SJSA1 (cell line): ENCODE results near the gene PHF3. TPM values are rescaled to one million over a fixed set of nuclear protein-coding genes. Genes with fewer than 3 reads are reported as not detected.
"Not testable (repeated sequence)": the region's sequence is repeated elsewhere in the genome, so short reads cannot be mapped to it uniquely, and the experiment has no call there.

ENCODE experiments used
- DNase-seq, 2 experiments: peaks; one replicate each; pipeline ENCODE4 v3.0.0-alpha.2; 2015 to 2020; ENCODE audit warnings: low spot score in 2 of 2, low read depth in 1 of 2
- H3K27ac ChIP-seq: fragments of 250-450 bp; sonication (Bioruptor Pico); 2 replicates; pipeline ENCODE4 v1.5.1; 2020; ENCODE audit warnings: mild to moderate bottlenecking, moderate library complexity
- H3K27me3 ChIP-seq: fragments of 250-450 bp; sonication (Bioruptor Pico); replicated peaks from 2 replicates; pipeline ENCODE4 v1.5.1; 2020; ENCODE audit warnings: mild to moderate bottlenecking, moderate library complexity
- H3K36me3 ChIP-seq: fragments of 250-450 bp; sonication (Bioruptor Pico); 2 replicates; pipeline ENCODE4 v1.5.1; 2020; ENCODE audit warnings: mild to moderate bottlenecking
- H3K4me1 ChIP-seq: fragments of 250-450 bp; sonication (Bioruptor Pico); replicated peaks from 2 replicates; pipeline ENCODE4 v1.6.1; 2021; ENCODE audit warnings: mild to moderate bottlenecking
- H3K4me3 ChIP-seq: fragments of 250-450 bp; sonication (Bioruptor Pico); 2 replicates; pipeline ENCODE4 v1.5.1; 2020; ENCODE audit warnings: mild to moderate bottlenecking
- H3K9me3 ChIP-seq: fragments of 250-450 bp; sonication (Bioruptor Pico); replicated peaks from 2 replicates; pipeline ENCODE4 v1.5.1; 2020; ENCODE audit warnings: mild to moderate bottlenecking
- total RNA-seq: library from RNA; depleted of rRNA; stranded (reverse); fragments of >200 nt; shearing (Covaris generic); gene quantifications from 2 replicates; pipeline ENCODE4 v1.2.3, GENCODE V29; 2014

The PHF3 gene
- total RNA-seq, 1 experiment from 2014 or later, result 34.0 TPM

DNA sequence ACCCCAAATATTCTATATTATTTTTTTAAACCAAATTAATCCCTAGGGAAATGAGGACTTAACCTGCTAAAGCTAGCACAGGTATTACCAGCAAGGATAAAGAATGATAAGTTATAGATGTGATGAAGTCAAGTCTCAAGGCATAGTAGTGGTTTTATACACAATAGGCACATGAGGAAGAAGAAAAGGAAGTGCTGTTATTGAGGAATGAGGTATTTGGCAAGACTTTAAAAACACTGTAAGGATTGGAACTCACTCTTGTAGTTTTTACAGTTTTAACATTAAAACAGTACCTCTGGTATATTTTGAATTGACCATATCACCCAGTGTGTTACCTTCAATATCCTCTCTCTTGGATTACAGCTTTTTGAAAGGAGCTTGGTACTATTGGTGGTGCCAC lies 54.6 kb downstream of the PHF3 start:
- H3K27me3 ChIP-seq, result no peaks in the 10 kb centered on the region
- no peaks in the 10 kb centered on the region for H3K9me3 ChIP-seq
- H3K36me3 ChIP-seq, result peaks cover 7% of the 10 kb centered on the region
- no peak overlapping the region for H3K27ac ChIP-seq
- no peak for DNase-seq
- no peak overlapping the region for H3K4me3 ChIP-seq
- no peaks in the 10 kb centered on the region for H3K4me1 ChIP-seq

DNA sequence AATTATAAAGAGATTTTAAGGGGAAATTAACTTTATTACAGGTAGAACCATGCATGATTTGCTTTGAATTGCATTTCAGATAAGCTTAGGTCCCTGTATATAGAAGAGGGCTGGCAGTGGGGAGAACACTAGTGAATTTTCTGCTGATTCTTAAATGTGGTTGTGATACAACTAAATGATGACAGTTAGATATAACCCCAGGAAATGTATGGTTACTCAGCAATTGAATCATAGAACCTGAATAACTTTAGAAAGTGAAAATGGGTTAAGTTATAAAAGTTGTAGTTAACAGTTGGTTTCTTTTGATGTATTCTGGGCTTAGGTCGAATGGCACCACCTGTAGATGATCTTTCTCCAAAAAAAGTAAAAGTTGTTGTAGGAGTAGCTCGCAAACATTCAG lies 70.1 kb downstream of the PHF3 start:
- H3K36me3 ChIP-seq, result peaks cover 53% of the 10 kb centered on the region
- no peaks in the 10 kb centered on the region for H3K4me1 ChIP-seq
- no peak for DNase-seq
- H3K9me3 ChIP-seq, result no peaks in the 10 kb centered on the region
- H3K27ac ChIP-seq, result no peak overlapping the region
- no peaks in the 10 kb centered on the region for H3K27me3 ChIP-seq
- H3K4me3 ChIP-seq, result no peak overlapping the region

DNA sequence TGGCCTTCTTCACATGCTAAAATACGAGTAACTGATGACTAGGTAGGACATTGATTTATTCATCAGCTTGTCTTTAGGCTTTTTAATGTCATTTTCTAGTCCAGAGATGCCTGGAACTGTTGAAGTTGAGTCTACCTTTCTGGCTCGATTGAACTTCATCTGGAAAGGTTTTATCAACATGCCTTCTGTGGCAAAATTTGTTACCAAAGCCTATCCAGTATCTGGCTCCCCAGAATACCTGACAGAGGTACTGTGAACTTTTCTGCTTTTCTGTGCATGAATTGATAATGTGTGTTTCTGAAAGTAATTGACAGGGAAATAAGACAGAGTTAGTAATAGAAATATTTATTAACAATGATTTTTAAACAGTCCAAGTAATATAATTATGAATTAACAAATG lies 71.0 kb downstream of the PHF3 start:
- H3K27me3 ChIP-seq, result no peaks in the 10 kb centered on the region
- H3K4me3 ChIP-seq, result no peak overlapping the region
- H3K4me1 ChIP-seq, result no peaks in the 10 kb centered on the region
- H3K9me3 ChIP-seq, result no peaks in the 10 kb centered on the region
- peaks cover 55% of the 10 kb centered on the region for H3K36me3 ChIP-seq
- no peak overlapping the region for H3K27ac ChIP-seq
- no peak for DNase-seq

DNA sequence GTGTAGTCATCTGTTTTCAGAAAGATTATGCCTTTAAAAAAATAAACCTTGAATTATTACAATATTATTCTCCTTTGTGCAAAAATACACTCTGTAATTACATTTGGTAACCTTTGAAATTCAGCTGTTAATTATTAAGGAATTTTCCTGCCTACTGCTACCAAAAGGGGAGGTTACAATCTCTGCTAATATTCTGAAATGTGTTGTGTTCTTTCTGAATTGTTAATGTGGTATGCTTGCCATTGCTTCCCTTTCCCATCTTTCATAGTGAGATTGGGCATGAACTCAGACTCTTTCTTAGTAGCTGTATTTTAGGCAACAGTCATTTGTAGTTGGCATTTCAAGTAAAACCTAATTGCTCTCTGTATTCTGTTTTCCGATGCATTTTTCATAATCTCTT lies 73.0 kb downstream of the PHF3 start:
- H3K4me1 ChIP-seq, result no peaks in the 10 kb centered on the region
- DNase-seq, result no peak
- H3K36me3 ChIP-seq, result peaks cover 68% of the 10 kb centered on the region
- H3K9me3 ChIP-seq, result no peaks in the 10 kb centered on the region
- no peak overlapping the region for H3K27ac ChIP-seq
- H3K4me3 ChIP-seq, result no peak overlapping the region
- H3K27me3 ChIP-seq, result no peaks in the 10 kb centered on the region

DNA sequence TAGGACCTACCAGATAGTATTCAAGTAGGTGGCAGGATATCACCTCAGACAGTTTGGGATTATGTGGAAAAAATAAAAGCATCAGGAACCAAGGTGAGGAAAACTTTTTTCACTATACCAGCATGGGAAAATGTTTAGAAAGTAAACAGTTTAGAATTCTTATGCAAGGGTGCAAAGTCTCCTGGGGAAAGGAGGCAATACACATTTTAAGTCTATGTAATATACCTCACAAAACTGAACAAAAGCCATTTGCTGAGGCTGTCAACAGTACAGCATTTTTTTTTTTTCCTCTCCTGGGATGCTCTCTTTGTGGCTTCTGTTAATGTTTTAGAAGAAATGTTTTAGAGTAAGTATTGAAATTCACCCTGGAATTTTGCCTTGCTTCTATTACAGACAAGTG lies 73.5 kb downstream of the PHF3 start:
- no peaks in the 10 kb centered on the region for H3K4me1 ChIP-seq
- H3K36me3 ChIP-seq, result peaks cover 63% of the 10 kb centered on the region

DNA sequence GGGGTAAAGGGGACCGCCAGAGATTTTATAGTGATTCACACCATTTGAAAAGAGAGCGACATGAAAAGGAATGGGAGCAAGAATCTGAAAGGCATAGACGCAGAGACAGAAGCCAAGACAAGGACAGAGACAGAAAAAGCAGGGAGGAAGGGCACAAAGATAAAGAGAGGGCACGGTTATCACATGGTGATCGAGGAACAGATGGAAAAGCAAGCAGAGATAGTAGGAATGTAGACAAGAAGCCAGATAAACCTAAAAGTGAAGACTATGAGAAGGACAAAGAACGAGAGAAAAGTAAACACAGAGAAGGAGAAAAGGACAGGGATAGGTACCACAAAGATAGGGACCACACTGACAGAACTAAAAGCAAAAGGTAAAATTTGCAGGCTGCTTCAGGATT lies 77.7 kb downstream of the PHF3 start:
- no peak for DNase-seq
- H3K9me3 ChIP-seq, result no peaks in the 10 kb centered on the region
- H3K27me3 ChIP-seq, result no peaks in the 10 kb centered on the region
- H3K4me1 ChIP-seq, result no peaks in the 10 kb centered on the region
- peaks cover 46% of the 10 kb centered on the region for H3K36me3 ChIP-seq
- no peak overlapping the region for H3K27ac ChIP-seq
- no peak overlapping the region for H3K4me3 ChIP-seq

More for the DNA sequence above, 73.5 kb downstream of the PHF3 start:
- H3K27ac ChIP-seq, result no peak overlapping the region
- H3K27me3 ChIP-seq, result no peaks in the 10 kb centered on the region
- no peak overlapping the region for H3K4me3 ChIP-seq
- no peaks in the 10 kb centered on the region for H3K9me3 ChIP-seq
- no peak for DNase-seq

DNA sequence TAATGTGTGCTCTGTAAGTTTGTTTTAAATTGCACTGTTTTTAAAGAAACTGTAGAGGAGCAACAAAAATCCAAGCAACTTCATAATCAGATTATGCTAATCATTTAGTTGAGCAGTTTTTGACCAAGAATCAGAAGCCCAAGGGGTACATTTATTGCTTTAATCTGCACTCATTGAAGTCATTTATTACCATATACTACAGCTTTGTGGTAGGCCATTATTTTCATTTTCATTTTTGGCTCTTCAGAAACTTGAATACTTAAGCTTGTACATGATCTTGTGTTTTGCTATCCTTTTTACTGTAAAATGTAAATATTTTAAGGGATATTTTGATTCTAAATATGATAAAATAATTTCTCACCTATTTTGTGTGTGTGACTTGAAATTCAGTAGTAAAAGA lies 78.5 kb downstream of the PHF3 start:
- no peaks in the 10 kb centered on the region for H3K9me3 ChIP-seq

DNA sequence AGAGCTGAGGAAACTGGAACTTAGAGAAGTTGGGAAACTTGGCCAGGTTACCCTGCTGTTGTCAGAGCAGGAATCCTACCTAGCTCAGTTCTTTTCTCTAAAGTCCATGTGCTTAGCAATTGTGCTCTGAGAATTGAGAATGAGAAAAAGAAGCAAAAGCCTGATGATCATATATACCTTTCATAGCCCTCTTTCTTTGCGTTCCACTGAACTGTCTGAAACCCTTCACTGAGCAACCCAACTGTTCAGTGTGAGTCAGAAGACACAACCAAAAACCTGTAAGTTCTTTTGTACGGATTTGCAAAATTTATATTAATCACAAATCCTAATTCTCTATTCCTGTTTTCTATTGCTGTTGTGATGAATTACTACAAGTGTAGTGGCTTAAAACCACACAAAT lies 80.6 kb downstream of the PHF3 start:
- H3K4me1 ChIP-seq, result no peaks in the 10 kb centered on the region
- peaks cover 24% of the 10 kb centered on the region for H3K36me3 ChIP-seq
- no peaks in the 10 kb centered on the region for H3K27me3 ChIP-seq
- H3K9me3 ChIP-seq, result no peaks in the 10 kb centered on the region; the same call in 1 of the 2 replicates
- no peak overlapping the region for H3K27ac ChIP-seq
- no peak for DNase-seq
- H3K4me3 ChIP-seq, result no peak overlapping the region

More for the DNA sequence above, 78.5 kb downstream of the PHF3 start:
- H3K4me1 ChIP-seq, result no peaks in the 10 kb centered on the region
- H3K27ac ChIP-seq, result no peak overlapping the region
- no peak overlapping the region for H3K4me3 ChIP-seq
- no peak for DNase-seq
- H3K36me3 ChIP-seq, result peaks cover 45% of the 10 kb centered on the region
- H3K27me3 ChIP-seq, result no peaks in the 10 kb centered on the region

DNA sequence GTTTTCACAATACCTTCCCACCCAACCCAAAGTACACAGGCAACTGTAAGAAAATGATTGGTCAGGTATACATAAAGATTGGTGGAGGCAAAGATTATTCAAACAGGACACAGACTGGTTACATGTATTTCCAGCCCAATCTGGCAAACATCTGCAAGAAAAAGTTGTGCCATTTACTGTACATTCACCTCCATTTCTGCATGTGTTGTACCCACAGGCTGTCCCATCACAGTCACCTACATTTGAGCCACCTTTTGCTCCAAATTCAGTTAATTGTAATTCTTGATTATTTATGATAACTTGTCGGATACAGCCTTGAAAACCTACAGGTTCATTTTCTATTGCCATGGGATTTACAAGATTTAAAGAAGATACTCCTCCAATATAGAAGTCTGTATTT lies 85.6 kb downstream of the PHF3 start:
- Histone ChIP-seq H3K36me3 (no peaks in the 10 kb centered on the region), H3K4me3 (no peak overlapping the region), H3K9me3 (no peaks in the 10 kb centered on the region; the same call in 1 of the 2 replicates), H3K4me1 (no peaks in the 10 kb centered on the region), H3K27me3 (no peaks in the 10 kb centered on the region), H3K27ac (no peak overlapping the region)
- no peak for DNase-seq

DNA sequence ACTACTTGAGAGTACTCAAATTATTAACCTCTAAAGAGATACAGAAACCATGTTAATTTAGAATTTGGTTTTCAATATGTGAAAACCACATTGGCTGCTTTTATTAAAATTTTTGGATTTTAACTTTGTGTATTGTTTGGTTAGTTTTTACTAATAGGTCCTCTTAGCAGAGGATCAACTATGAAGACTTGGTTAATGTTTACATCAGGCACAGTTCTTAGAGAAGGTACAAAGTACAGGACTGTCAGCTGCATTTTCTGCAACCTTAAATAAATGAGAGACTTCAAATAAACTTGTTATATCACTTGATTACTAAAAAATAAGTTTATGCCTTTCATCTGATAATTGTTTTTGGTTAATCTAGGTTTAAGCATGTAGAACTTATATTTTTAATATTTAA lies 89.1 kb downstream of the PHF3 start:
- Histone ChIP-seq H3K4me3 (no peak overlapping the region), H3K27me3 (no peaks in the 10 kb centered on the region), H3K9me3 (no peaks in the 10 kb centered on the region; the same call in 1 of the 2 replicates), H3K36me3 (no peaks in the 10 kb centered on the region), H3K27ac (no peak overlapping the region), H3K4me1 (no peaks in the 10 kb centered on the region)
- no peak for DNase-seq

DNA sequence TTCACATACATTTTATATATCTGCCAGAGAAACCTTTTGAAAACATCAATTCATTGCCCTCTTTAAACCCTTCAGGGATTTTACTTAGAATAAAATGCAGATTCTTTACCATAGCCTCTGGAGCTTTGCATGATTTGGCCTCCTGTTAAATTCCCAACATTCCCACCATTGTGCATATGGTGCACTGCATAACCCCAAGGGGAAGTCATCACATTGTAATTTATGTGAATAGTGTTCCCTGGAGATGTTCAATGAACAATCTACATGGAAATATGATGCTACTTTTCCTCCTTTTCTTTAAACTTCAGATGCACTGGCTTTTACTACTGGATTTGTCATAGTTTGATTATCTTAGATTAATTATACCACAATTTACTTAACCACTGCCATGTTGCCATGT lies 94.7 kb downstream of the PHF3 start:
- no peak for DNase-seq
- Histone ChIP-seq H3K27ac (no peak overlapping the region), H3K27me3 (no peaks in the 10 kb centered on the region), H3K4me3 (no peak overlapping the region), H3K4me1 (no peaks in the 10 kb centered on the region; the same call in 1 of the 2 replicates), H3K36me3 (no peaks in the 10 kb centered on the region), H3K9me3 (no peaks in the 10 kb centered on the region)

DNA sequence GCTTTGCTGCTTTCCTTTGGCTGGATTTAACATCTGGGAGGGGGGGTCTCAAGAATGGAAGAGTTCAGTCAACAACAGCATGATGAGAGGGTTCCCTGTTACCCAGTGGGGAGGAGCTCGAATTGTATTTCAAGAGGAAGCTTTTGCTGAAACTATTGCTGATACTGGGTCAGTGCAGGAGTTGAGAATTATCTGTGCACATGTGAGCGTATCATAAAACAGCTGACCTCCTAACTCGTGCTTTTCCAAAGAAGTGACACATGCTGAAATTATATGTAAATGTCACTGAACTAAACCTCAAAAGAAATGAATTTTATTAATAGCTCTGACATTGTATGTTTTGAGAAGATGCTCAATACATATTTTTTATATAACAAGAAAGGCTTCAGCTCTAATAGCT lies 96.3 kb downstream of the PHF3 start:
- Histone ChIP-seq H3K27me3 (no peaks in the 10 kb centered on the region), H3K4me3 (no peak overlapping the region), H3K27ac (no peak overlapping the region), H3K4me1 (no peaks in the 10 kb centered on the region; the same call in 1 of the 2 replicates), H3K9me3 (no peaks in the 10 kb centered on the region), H3K36me3 (no peaks in the 10 kb centered on the region)
- DNase-seq, result no peak

DNA sequence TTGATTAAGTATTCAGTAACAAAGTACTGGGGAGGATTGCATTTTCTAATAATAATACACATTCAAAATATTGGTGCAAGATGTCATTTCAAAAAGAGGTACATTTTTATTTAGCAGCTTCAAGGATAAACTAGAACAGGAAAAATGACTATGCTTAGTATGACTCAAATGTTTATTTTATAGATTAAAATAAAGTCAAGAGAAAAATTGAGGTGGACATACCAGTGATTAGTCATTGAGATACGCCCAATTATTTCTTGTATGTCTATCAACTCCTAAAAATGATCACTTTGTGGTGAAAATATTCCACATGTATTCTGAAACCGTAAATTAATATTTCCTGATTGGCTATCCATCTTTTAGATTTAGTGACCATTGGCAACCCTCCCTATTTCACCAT lies 96.7 kb downstream of the PHF3 start:
- no peaks in the 10 kb centered on the region; the same call in 1 of the 2 replicates for H3K4me1 ChIP-seq
- H3K27me3 ChIP-seq, result no peaks in the 10 kb centered on the region
- H3K9me3 ChIP-seq, result no peaks in the 10 kb centered on the region
- no peak for DNase-seq
- no peak overlapping the region for H3K4me3 ChIP-seq
- H3K27ac ChIP-seq, result no peak overlapping the region
- no peaks in the 10 kb centered on the region for H3K36me3 ChIP-seq

DNA sequence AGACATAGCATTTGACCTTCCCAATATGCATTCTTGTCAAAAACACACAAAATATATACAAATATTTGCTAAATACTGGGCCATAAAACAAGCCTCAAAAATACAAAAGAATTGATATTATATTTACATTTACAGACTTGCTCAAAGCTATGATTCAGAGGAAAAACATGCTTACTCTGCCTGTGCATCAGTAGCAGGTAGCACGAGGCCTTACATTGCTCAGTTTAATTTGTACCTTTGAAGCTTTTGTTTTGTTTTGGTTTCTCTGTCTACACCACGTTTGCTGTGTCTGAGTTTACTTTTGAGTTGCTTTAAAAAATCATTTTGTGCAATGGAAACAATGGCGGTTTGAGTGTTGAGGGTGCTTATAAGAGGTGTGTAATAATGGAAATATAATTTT lies 99.3 kb downstream of the PHF3 start:
- no peaks in the 10 kb centered on the region for H3K9me3 ChIP-seq
- no peak for DNase-seq
- no peaks in the 10 kb centered on the region for H3K36me3 ChIP-seq
- no peak overlapping the region for H3K4me3 ChIP-seq
- no peaks in the 10 kb centered on the region; the same call in 1 of the 2 replicates for H3K4me1 ChIP-seq
- no peak overlapping the region for H3K27ac ChIP-seq
- H3K27me3 ChIP-seq, result no peaks in the 10 kb centered on the region

DNA sequence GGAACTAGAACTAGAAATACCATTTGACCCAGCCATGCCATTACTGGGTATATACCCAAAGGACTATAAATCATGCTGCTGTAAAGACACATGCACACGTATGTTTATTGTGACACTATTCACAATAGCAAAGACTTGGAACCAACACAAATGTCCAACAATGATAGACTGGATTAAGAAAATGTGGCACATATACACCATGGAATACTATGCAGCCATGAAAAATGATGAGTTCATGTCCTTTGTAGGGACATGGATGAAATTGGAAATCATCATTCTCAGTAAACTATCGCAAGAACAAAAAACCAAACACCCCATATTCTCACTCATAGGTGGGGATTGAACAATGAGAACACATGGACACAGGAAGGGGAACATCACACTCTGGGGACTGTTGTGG lies 102.6 kb downstream of the PHF3 start:
- H3K4me1 ChIP-seq, H3K27me3 ChIP-seq, H3K27ac ChIP-seq, H3K36me3 ChIP-seq, H3K4me3 ChIP-seq, H3K9me3 ChIP-seq, DNase-seq: not testable (repeated sequence)
